ENCODE data around the gene FBRS.
A peak's percentile ranks its signal among the peaks of the same experiment; 100 is the strongest.
"Not testable (repeated sequence)": the region's sequence is repeated elsewhere in the genome, so short reads cannot be mapped to it uniquely, and the experiment has no call there.

FBRS gene
- total RNA-seq = 17.2 to 91.5 (median 37.0) reads per million in 17 experiments

DNA sequence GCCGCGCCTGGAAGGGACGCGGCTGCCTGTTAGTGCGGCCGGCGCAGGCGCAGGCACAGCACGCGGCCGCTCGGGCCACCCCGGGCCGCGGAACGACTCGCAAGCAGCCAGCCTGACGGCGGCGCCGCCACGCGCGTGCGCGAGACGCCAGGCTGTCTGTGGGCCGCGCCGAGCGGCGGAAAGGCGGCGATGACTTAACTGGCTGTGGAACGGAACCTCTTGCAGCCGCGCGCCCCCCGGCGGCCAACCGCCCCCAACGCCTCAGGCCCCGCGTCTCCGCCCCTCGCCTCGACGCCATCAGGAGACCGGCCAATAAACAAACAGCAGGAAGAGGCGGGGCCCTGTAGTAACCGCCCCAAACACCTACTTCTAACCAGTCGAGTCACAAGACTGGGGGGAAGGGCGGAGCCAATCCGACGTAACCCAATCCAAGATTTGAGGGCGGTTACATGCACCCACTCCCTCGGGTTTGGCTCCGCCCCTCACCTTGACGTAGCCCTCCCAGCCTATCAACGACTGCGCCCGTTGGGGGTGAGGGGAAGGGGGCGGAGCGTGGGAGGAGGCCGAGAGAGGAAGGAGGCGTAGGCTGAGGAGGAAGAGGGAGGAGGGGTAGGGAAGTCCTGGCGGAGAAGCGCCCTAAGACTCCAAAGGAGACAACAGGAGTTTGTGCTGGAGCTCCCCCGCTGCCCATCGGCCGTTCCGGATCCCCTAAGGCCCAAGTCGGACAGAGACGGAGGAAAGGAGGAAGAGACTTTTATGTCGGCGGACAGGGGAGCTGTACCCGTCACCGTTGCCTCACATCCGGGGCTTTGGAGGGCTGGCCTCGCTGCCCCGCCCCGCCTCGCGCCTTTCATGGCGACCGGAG lies at the start of gene FBRS:
FBRS (plus strand) TSS at position 566 of the 865 bp plus-strand sequence. CDS start 1,088 bp downstream, outside the sequence.
- peak; percentile 100 for DNase-seq

DNA sequence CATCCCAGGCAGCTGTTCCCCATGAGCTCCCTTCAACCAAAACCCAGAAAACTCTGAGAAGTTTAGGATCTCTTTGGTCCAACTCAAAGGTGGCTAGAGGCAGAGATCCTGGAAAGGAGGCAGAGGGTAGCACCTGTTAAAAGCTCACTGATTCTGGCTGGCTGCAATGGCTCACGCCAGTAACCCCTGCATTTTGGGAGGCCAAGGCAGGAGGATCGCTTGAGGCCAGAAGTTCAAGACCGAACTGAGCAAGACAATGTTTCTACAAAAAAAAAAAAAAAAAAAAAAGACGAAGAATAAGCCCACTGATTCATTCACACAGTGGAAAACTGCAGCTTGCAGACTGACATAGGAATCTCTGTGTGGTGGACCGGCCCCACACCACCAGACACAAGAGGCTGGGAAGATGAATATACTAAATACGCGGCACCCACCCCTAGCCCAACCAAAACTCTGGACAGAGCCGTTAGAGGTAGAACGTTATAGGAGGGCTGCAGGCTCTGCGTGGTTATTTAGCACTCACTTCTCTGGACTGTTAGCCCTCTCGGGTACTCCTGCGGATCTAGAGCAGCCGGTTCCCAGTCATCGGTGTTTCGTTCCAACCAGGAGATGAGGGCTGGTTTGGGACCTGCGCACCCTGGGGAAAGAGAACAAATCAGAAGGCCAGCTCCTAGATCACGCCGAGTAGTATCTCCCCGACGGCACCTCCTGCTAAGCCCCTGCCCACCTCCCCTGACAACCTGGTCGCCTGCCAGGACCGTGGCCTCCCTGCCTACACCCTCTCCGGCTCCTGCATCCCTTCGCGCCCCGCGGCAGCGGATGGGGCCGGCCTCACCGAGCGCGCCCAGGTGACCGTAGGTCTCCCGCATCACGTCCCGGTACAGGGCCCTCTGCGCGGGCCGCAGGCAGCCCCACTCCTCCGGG lies 49.0 kb upstream of the FBRS start:
- peak in 1 of 4 experiments; percentile 11 for DNase-seq

DNA sequence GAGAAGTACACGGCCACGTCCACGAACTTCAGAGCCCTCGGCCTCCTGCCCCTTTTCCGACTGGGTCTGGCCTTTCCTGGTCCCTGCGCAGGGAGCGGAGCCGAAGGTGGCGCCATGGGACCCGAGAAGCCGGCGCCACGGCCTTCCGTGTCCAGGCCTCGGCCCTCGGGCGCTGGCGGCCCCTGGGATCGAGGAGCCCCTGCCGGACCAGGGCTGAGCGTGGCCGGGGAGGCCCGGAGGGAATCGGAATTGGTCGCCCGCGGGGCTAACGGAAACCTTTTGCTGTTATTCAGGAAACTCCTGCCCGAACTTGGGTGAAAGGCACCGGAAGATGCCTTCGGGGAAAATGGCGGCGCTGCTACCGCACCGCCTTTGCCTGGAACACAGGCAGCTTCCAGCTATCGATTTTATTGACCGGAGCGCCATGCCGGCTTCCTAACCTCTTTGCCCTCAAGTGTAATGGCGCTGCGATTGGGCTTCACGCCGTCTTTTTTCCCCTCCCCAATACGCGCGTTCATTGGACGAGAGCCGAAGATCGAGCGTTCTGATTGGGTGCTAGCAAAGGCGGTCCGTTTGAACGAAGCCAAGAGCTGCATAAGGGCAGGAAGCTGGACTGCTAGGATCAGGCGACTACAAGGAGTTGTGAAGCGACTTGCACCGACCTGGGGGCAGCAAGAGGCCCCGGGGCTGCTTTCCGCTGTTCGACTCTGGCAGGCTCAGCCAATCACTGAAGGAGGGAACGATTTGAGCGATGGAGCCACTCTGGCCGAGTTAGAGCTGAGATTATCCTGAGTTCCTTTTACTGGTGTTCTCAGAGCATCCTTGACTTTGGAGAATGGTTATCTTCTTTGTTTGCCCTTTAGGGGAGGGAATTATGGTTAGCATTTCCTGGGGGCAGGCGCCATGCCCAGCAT lies 48.0 kb upstream of the FBRS start, which contains the start of gene ZNF689:
ZNF689 (minus strand) TSS at position 464 of the 914 bp plus-strand sequence; CDS start at position 116, 348 bp downstream.
- peak; percentile 96 to 98 (median 98) for DNase-seq

DNA sequence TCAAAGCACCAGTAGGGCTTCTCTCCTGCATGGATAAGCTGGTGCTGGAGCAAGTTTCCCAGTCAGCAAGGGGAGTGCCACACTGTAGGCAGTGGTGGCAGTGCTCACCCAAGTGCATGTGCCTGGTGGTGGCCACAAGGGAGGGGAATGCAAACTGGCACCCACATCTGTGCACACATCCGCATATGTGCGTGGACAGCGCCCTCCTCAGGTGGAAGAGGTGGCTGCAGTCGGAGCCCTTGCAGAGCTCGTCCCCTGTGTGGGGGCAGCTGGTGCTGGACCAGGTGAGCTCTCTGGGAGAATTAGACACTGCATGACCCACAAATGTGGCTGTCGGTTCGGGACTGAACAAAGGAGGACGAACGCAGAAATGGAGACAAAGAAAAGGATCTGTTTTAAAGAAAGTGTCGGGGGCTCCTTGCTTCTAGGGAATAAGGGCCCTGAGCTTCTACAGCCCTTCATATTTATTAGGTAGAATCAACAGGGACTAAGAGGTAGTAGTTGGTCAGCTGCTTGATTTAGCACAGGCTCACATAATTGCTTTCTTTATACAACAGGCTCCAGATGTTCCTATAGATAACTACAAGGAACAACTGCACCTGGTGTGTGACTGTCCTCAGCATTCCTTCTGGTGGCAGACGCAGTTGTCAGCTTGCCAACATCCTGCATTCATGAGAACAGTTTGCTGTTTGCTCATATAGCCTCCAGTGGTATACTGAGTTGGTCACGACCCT lies 42.7 kb upstream of the FBRS start:
- peak; percentile 82 to 90 (median 82) for DNase-seq

DNA sequence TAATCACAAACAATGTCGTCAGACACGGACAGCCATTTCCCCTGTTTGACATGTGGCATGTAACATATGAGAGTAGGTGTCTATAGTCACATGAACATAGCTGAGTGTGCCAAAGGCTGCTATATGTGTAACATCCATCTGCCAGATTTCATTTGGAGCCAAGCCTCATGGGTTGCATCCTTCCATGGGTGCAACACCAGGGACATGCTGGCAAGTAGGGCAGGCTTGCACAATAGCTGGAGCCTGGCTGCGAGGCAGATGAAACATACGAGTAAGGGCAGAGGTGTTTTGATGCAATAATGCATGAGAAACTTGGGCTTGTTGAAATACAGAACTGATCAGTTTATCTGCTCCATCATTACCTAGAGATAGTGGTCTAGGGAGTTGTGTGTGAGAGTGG lies 39.0 kb upstream of the FBRS start:
- peak in 2 of 4 experiments; percentile 45 to 52 for DNase-seq

DNA sequence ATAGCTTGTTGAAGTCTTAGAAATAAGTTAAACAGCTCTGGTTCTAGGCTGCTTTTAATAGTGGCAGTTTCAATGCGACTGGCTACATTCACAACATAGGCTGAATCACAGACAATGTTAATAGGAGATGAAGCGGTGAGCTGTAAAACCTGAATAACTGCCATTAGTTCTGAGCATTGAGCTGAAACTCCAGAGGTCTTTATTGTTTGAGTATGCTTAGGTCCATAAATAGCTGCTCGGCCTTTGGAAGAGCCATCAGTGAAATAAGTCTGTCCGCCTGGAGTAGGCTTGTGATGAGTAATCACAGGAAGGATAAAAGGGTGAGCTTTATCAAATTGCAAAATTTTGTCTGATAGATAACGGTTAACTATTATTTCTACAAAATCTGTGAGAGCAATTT lies 38.6 kb upstream of the FBRS start:
- no peak for DNase-seq

DNA sequence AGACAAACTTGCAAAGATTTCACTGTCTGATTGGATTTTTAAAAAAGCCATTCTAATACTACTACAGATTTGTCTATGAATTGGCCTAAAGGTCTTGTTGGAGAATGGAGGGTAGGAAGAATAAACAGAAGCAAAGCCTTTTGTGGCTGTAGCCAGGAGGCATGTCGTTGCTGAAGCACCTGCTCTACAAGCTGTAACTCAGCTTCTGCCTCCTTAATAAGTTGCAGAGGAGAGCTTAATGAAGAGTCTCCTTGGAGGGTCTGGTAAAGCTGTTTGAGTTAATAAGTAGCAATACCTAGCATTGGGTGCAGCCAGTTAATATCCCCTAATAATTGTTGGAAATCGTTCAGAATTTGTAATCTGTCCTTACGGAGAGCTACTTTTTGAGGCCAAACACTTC lies 38.1 kb upstream of the FBRS start:
- DNase-seq = no peak

DNA sequence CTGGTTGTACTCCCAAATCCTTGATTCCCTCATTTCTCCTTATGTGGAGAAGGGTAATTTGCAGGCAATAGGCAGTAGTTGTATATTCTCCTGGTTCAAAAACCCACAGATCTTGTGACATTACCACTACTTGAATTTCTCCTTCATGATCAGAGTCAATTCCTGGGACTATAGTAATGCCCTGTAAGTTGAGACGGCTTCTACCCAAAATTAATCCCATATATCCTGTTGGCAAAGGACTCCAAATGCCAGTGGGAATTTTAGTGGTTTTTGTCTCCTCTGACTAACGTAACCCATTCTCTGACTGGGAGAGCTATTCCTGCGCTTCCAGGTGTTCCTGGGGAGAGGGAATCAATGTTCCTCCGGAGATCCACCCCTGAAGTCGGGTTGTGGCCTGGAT lies 36.5 kb upstream of the FBRS start:
- DNase-seq = no peak

DNA sequence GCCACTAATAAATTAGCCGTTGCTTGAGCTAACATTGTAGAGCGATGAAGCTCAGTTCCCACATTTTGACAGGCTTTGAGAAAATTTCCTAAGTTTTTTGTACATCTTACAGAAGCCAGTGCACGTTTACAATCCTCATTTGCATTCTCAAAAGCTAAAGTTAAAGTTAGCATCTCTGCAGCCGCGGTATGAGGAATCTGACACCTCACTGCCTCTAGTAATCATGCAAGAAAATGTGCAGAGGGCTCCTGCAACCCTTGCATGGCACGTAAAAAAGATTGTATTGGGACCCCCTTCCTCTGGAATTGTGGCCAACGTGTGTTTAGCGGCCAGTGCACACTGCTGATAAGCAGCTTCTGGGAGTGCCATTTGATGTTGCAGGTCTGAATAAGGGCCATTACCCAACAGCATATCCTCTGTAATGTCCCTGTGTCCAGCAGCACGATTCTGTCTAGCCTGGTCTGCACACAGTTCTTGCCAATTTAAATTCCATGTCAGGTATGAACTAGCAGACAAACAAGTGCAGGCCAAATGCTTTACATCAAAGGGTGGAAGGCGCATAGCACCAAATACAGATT lies 35.7 kb upstream of the FBRS start:
- DNase-seq = no peak

DNA sequence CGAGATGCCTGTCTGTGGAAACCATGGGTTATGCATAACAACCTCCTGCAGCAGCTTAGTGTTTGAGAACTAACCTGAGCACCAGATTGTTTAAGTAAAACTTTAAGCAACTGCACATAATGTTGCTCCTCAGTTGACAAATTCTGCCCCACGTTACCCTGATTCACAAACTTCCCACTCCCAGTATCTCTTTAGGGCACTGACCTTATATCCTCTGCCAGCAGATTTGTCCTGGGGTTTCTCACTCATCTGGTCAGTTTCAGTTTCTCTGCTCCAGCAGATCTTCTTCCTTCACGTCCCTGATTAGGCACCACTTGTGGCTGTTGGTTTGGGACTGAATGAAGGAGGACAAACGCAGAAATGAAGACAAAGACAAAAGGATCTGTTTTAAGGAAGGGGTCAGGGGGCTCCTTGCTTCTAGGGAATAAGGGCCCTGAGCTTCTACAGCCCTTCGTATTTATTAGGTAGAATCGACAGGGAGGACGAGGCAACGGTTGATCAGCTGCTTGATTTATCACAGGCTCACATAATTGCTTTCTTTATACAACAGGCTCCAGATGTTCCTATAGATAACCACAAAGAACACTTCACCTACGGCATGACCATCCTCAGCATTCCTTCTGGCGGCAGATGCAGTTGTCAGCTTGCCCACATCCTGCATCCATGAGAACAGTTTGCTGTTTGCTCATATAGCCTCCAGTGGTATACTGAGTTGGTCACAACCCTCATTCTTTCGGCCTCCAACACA lies 34.5 kb upstream of the FBRS start:
- peak; percentile 25 to 55 (median 52) for DNase-seq

DNA sequence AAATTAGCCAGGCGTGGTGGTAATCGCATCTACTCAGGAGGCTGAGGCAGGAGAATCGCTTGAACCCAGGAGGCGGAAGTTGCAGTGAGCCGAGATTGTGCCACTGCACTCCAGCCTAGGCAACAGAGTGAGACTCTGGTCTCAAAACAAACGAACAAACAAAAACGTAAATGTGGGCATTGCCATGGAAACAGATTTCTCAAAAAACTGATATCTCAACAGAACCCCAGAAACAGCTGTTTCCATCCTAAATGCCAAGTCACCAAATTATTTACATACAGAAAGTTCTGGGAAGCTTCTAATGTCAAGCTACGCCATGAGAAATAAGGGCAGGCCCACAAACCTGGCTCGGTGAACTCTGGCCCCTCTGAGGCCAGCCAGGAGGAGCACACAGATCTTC lies 32.0 kb upstream of the FBRS start:
- no peak for DNase-seq

DNA sequence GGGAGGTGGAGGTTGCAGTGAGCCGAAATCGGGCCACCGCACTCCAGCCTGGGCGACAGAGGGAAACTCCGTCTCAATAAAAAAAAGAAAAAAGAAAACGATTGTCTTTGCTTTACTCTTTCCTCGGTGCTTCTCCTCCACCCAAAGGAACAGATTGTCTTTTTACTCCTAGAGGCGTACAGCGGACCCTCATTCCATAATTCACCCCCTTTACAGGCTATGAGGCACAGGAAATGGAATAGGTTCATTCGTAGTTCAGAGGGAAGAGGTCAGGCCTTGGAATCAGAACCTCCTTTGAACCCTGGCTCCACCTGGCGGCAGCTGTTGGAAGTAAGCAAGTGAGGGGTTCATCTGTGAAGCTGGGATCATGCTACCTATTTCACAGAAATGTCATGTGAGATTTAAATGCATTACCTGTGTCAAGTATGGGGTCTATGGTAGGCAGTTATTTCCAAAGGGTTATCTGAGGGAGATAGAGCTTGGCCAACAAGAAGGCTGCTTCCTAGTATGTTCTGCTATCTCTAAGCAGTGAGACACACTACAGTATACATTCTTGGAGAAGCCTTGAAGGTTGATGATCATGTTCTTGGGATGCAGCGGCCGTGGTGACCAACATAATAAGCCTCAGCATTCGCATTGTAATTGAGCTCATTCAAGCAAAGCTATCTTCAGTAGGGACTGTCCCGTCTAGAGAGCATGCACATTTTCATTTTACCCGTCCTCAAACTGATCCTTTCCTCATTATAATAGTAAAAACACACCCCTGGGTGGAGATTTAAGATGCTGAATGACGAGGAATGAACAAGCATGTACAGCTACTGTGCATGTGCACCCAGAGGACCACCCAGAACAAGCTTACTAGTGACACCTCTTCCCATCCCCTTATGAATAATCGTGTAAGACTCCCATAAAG lies 29.3 kb upstream of the FBRS start:
- peak; percentile 85 to 92 (median 90) for DNase-seq

DNA sequence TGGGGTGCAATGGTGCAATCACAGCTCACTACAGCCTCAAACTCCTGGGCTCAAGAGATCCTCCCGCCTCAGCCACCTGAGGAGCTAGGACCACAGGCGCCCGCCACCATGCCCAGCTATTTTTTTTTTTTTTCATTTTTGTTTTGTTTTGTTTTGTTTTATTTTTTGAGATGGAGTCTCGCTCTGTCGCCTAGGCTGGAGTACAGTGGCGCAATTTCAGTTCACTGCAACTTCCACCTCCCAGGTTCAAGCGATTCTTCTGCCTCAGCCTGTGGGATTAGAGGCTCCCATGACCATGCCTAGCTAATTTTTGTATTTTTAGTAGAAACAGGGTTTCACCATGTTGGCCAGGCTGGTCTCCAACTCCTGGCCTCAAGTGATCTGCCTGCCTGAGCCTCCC lies 25.8 kb upstream of the FBRS start:
- DNase-seq = not testable (repeated sequence)

DNA sequence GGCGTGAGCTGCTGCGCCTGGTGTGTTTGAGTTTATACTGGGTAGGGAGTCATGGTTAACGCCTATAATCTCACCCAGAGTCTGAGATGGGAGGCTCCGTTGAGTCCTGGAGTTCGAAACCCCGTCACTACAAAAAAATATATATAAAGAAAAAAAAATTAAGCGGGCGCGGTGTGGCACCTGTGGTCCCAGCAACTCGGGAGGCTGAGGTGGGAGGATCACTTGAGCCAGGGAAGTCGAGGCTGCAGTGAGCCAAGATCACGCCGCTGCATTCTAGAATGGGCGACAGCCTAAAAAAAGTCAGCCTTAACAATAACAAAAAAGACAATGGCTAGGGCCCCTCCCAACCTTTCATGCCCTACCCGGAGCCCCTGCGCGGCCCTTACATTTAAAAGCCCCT lies 24.7 kb upstream of the FBRS start:
- no peak for DNase-seq

DNA sequence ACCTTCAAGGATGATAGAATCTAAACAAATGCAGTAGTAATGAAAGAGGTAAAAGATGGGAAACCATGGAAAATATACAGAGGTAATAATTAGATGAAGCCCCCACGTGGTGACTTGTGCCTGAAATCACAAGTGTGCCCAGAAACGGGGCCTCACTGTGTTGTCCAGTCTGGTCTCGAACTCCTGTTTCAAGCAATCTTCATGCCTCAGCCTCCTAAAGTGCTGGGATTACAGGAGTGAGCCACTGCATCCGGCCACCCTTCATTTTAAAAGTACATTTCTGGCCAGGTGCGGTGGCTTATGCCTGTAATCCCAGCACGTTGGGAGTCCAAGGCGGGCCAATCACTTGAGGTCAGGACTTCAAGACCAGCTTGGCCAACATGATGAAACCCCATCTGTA lies 21.6 kb upstream of the FBRS start:
- DNase-seq = no peak

DNA sequence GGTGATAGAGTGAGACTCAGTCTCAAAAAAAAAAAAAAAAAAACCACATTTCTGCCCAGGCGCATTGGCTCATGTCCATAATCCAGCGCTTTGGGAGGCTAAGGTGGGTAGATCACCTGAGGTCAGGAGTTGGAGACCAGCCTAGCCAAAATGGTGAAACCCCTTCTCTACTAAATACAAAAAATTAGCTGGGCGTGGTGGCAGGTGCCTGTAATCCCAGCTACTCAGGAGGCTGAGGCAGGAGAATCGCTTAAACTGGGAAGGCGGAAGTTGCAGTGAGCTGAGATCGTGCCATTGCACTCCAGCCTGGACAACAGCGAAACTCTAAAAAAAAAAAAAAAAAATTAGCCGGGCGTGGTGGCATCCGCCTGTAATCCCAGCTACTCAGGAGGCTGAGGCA lies 21.1 kb upstream of the FBRS start:
- DNase-seq = not testable (repeated sequence)

DNA sequence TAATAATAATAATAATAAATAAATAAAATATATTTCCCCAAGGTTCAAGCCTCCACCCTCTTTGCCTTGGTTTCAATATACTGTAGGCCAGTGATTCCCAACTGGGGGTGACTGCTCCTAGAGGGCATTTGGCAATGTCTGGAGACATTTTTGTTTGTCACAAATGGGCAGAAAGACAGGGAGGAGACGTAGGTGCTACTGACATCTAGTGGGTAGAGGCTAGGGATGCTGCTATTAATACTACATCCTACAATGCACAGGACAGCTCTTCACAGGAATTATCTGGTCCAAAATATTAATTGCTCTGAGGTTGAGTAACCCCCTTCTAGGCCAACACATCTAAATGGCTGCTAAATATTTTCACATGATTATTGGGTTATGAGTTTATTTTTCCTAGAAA lies 20.3 kb upstream of the FBRS start:
- DNase-seq = peak; percentile 56 to 73 (median 63)

DNA sequence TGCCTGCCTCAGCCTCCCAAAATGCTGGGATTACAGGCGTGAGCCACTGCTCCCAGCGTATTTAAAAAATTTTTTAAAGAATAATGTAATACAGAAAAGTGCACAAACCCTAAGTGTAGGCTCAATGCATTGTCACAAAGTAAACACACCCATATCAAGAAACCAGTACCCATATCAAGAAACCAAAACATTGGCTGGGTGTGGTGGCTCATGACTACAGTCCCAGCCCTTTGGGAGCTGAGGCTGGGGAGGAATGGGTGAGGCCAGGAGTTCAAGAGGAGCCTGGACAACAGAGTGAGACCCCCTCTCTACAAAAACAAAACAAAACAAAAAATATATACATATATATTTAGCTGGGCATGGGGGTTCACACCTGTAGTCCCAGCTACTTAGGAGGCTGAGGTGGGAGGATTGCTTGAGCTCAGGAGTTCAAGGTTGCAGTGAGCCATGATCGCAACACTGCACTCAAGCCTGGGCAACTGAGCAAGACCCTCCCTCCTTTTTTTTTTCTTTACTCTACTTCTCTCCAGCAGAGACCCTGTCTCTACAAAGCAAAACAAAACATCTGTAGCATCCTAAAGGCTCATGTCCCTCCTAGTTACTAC lies 16.8 kb upstream of the FBRS start:
- no peak for DNase-seq

Data from suppressor macrophage (primary cell).